Prostate gland (tissue), 2 donors: ENCODE measurements around the gene CHST5.
"Not testable (repeated sequence)": the region's sequence is repeated elsewhere in the genome, so short reads cannot be mapped to it uniquely, and the experiment has no call there.

Experiments
- CTCF ChIP-seq, 4 experiments: fragments of 200-600 bp in 2 of 4; fragments of 450-650 bp in 2 of 4; sonication (generic) in 2 of 4; IDR thresholded peaks; 1 replicate in 3 of 4; 2 replicates in 1 of 4; pipeline ENCODE4 v1.5.1; 2016 to 2019; ENCODE audit warnings: antibody characterized with exemption in 4 of 4, mild to moderate bottlenecking in 2 of 4, moderate library complexity in 2 of 4
- POLR2A ChIP-seq: fragments of 450-650 bp; IDR thresholded peaks from one replicate; pipeline ENCODE4 v1.6.1; 2016; ENCODE audit warnings: antibody characterized with exemption, mild to moderate bottlenecking
- POLR2AphosphoS5 ChIP-seq: sonication (generic); formaldehyde crosslinking; IDR thresholded peaks from one replicate; pipeline ENCODE4 v1.6.1; 2017; ENCODE audit warnings: antibody characterized with exemption

GRCh38 chr16:75498605-75499322 is 37.1 kb downstream of the CHST5 start:
- TF ChIP-seq CTCF (IDR thresholded peaks at IDR 0.05); POLR2AphosphoS5; POLR2A: not testable (repeated sequence)
